ENCODE data around the gene PIP4K2C. TPM values are rescaled to one million over a fixed set of nuclear protein-coding genes. Genes with fewer than 3 reads are reported as not detected.
A peak's percentile ranks its signal among the peaks of the same experiment; 100 is the strongest.

The PIP4K2C gene
- total RNA-seq, 1 donor from 2014 or later, result 27.5 TPM

- H3K4me1 Mint-ChIP-seq (ENCODE audit: low read depth, unreplicated experiment), result peaks cover 37% of the 10 kb centered on the region
- no peak for TF ChIP-seq CTCF (IDR thresholded peaks at IDR 0.05; ENCODE audit: partially characterized antibody, unreplicated experiment)
- H3K36me3 Mint-ChIP-seq (ENCODE audit: unreplicated experiment), result peaks cover 7% of the 10 kb centered on the region
- peaks cover 13% of the 10 kb centered on the region for H3K9me3 Mint-ChIP-seq (ENCODE audit: unreplicated experiment)
- peak overlapping the region; percentile 92 for H3K27ac Mint-ChIP-seq (ENCODE audit: unreplicated experiment)
- no peak for DNase-seq
- peaks cover 9% of the 10 kb centered on the region for H3K27me3 Mint-ChIP-seq (ENCODE audit: unreplicated experiment)
- peak overlapping the region; percentile 83 for H3K4me3 Mint-ChIP-seq (ENCODE audit: unreplicated experiment)
These were observed 22.6 kb downstream of the PIP4K2C start for GRCh38 chr12:57613427-57614109.

GRCh38 chr12:57614178-57614947 lies 23.4 kb downstream of the PIP4K2C start:
- Mint-ChIP-seq H3K9me3 (ENCODE audit: unreplicated experiment) (peaks cover 11% of the 10 kb centered on the region), H3K27ac (ENCODE audit: unreplicated experiment) (peak overlapping the region; percentile 68), H3K27me3 (ENCODE audit: unreplicated experiment) (peaks cover 17% of the 10 kb centered on the region), H3K36me3 (ENCODE audit: unreplicated experiment) (peaks cover 7% of the 10 kb centered on the region), H3K4me3 (ENCODE audit: unreplicated experiment) (peak overlapping the region; percentile 67), H3K4me1 (ENCODE audit: low read depth, unreplicated experiment) (peaks cover 38% of the 10 kb centered on the region)
- peak; percentile 71 for DNase-seq
- TF ChIP-seq CTCF (IDR thresholded peaks at IDR 0.05; ENCODE audit: partially characterized antibody, unreplicated experiment), result no peak

GRCh38 chr12:57614948-57615500 lies 24.0 kb downstream of the PIP4K2C start:
- no peak for DNase-seq
- Mint-ChIP-seq H3K9me3 (ENCODE audit: unreplicated experiment) (peaks cover 11% of the 10 kb centered on the region), H3K4me3 (ENCODE audit: unreplicated experiment) (peak overlapping the region; percentile 25), H3K4me1 (ENCODE audit: low read depth, unreplicated experiment) (peaks cover 36% of the 10 kb centered on the region), H3K27ac (ENCODE audit: unreplicated experiment) (no peak overlapping the region), H3K36me3 (ENCODE audit: unreplicated experiment) (peaks cover 7% of the 10 kb centered on the region), H3K27me3 (ENCODE audit: unreplicated experiment) (peaks cover 16% of the 10 kb centered on the region)
- TF ChIP-seq CTCF (IDR thresholded peaks at IDR 0.05; ENCODE audit: partially characterized antibody, unreplicated experiment), result no peak

GRCh38 chr12:57615637-57616036 lies 24.6 kb downstream of the PIP4K2C start:
- Mint-ChIP-seq H3K9me3 (ENCODE audit: unreplicated experiment) (peaks cover 14% of the 10 kb centered on the region), H3K27me3 (ENCODE audit: unreplicated experiment) (peaks cover 20% of the 10 kb centered on the region), H3K27ac (ENCODE audit: unreplicated experiment) (no peak overlapping the region), H3K36me3 (ENCODE audit: unreplicated experiment) (peaks cover 7% of the 10 kb centered on the region), H3K4me3 (ENCODE audit: unreplicated experiment) (peak overlapping the region; percentile 8), H3K4me1 (ENCODE audit: low read depth, unreplicated experiment) (peaks cover 38% of the 10 kb centered on the region)
- TF ChIP-seq CTCF (IDR thresholded peaks at IDR 0.05; ENCODE audit: partially characterized antibody, unreplicated experiment), result no peak
- no peak for DNase-seq
